Heart left ventricle (tissue), 13 donors: ENCODE data around the gene FAM200A.

Experiments used
- CTCF ChIP-seq, 12 donors: fragments of 200-600 bp; sonication (generic) in 4 of 12; IDR thresholded peaks; one replicate each; pipeline versions ENCODE4 v1.5.0 to v1.8.0; 2018 to 2022; ENCODE audit warnings: antibody characterized with exemption in 12 of 12, mild to moderate bottlenecking in 5 of 12
- POLR2A ChIP-seq, 2 donors: fragments of 450-650 bp; IDR thresholded peaks; one replicate each; pipeline ENCODE4 v1.6.1; 2017; ENCODE audit warnings: antibody characterized with exemption in 2 of 2, mild to moderate bottlenecking in 2 of 2, moderate library complexity in 2 of 2
- donor health status: ischemic (EF 13 %, LVEDD 7.1; RV severe dilation, severe dysfunction).
- donor health status: DM: no; HTN: yes; CAD: no.
- donor health status: DM: no; HTN: no; CAD: no.
- donor health status: ischemic (EF 25% LVEDD 6.9; RV normal size, moderate dysfunction).
- donor health status: ischemic (EF 25% LVEDD 5.7; RV mildly dilated, moderate dysfunction).
- donor health status: ischemic (EF 35%, LVEDD 5.7; RV mildly dilated, moderate dysfunction).
- donor health status: nonischemic (EF 11% LVEDD 7.7; RV severe dilation, severe dysfunction).
- donor health status: DM: yes; HTN: yes; CAD: no.
- donor health status: PGD.
- donor health status: ischemic (EF 29% LVEDD 5.4; RV normal size, mild dysfunction).
- donor health status: nonischemic (EF 23%, LVEDD 6.1; RV moderate dilation, normal function).

DNA sequence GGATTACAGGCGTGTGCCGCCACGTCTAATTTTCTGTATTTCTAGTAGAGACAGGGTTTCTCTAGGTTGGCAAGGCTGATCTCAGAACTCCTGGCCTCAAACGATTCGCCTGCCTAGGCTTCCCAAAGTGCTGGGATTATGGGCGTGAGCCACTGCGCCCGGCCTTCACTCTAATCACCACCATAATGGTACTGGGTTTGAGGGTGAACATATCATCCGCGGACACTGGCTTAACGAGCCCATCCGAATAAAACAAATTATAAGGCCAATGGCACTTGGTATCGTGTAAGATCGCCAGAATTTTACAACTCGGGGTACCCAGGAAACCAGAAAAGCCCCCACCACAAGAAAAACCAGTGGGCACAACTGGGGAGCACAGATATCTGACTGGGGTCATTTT, 580 bp downstream of the FAM200A start:
- TF ChIP-seq POLR2A (IDR thresholded peaks at IDR 0.05), result no peak
- TF ChIP-seq CTCF (IDR thresholded peaks at IDR 0.05), result no peak
